GM21381 (cell line): Measurements from ENCODE around the gene CACNA1B.
"Not testable (repeated sequence)": the region's sequence is repeated elsewhere in the genome, so short reads cannot be mapped to it uniquely, and the experiment has no call there.

ENCODE experiments used
- ATAC-seq: cut with Tn5 transposase; IDR thresholded peaks from one replicate; pipeline ENCODE4 v1.9.1; 2021; ENCODE audit warnings: mild to moderate bottlenecking, moderate library complexity; ENCODE audit not compliant: unreplicated experiment

Gene CACNA1B

DNA sequence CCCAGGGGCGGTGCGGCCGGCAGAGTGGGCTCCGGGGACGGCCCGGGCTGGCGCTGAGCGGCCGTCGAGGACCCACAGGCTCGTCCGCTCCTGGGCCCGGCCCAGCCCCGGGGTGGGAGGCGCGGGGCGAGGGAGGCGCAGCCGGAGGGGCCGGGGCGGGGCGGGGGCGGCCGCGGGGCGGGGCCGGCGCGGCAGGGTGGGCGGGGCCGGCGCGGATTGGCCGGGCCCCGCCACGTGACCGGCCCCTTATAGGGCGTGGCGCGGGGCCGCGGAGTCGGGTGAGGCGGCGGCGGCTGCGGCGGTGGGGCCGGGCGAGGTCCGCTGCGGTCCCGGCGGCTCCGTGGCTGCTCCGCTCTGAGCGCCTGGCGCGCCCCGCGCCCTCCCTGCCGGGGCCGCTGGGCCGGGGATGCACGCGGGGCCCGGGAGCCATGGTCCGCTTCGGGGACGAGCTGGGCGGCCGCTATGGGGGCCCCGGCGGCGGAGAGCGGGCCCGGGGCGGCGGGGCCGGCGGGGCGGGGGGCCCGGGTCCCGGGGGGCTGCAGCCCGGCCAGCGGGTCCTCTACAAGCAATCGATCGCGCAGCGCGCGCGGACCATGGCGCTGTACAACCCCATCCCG is at the start of gene CACNA1B:
Gene CACNA1B (plus strand): TSS at position 277 of the 617 bp plus-strand sequence. CDS start 152 bp downstream, at position 429.
- ATAC-seq = not testable (repeated sequence)

DNA sequence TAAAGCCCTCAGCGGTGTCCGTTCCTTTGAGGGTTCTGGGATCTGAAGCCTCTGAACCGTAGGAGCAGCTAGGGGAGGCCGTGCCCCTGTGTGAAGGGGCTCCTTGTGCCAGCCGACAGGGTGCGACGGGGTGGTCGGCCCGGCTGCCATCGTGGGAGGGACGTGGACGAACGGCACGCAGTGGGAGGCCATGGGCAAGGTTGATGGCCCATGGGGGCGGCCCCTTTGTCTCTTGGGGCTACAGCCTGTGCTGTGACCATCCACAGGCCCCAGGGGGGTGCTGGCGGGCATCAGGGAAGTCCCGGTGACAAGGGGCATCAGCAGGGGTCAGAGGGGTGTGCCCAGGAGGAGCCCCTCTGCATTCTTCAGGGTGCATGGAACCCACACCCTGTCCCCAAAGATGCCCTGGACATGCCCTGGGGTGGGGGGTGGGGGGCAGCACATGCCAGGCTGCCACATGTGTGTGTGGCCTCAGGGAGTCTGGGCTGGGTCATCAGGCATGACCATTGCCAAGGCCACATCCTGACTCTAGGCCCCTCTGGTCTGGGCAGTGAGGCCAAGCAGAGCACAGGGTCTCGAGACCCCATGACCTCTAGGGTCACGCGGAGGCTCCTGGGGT is 49.6 kb upstream of the CACNA1B start:
- no peak for ATAC-seq

DNA sequence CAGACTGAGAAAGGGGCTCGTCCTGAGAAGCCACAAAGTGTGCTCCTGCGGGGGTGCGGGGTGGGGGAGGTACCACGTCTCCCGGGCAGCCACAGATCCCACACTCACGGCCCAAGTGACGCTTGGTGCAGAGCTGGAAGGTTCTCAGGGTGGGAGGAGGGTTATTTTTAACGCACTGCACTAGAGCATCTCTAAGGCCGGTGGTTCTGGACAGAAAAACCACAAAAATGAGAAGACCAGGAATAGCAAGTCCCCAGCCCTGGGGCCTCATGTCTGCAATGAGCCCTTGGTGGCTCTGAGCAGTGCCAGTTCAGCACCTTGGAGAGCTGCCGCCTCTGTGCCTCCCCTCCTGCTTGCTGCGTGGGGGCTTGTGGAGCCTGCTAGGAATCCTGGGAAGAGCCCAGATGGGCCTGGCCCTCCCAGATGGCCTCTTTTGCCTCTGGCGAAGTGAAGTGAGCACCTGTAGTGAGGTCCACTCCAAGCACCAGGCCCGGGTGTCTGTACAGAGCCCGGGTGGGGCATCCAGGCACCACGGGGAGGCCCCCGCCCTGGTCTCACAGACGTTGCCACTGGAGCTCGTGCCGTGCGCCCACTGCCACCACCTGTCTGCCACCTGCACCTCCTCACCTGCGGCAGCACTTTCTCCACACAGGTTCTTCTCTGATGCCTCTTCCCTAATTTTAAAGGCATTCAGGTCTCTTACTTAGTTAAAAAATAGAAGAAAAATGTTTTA is 48.9 kb upstream of the CACNA1B start:
- no peak for ATAC-seq

DNA sequence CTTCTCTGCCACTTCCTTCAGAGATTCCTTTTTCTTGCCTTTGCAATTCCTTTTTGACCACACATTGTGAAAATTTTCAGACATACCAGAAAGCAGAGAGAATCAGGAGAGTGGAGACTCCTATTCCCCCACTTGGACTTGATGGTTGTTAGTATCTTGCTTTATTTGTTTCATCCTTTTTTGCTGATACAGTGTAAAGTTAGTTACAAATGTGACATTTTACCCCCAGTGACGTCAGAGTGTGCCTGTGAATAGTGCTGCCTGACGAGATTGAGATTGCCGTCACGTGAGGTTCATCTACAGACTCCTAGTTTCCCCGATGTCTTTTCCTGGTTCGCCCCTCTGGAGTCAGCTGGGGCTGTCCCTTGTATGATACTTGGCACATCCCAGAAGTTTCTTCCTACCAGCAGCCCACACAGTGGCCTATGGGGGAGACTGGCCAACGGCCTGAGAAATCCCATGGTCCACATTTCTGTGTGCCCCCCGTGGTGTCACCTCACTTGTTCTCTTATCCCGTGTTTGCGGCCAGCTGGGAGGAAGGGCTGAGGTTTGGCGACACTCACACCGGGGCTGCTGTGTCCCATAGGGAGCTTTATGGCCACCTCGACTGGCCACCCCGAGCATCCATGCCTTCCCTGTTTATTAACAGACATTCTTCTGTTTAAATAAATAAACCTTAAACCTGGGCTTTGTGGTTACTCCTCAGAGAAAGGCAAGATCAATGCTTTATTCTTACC is 48.2 kb upstream of the CACNA1B start:
- no peak for ATAC-seq

DNA sequence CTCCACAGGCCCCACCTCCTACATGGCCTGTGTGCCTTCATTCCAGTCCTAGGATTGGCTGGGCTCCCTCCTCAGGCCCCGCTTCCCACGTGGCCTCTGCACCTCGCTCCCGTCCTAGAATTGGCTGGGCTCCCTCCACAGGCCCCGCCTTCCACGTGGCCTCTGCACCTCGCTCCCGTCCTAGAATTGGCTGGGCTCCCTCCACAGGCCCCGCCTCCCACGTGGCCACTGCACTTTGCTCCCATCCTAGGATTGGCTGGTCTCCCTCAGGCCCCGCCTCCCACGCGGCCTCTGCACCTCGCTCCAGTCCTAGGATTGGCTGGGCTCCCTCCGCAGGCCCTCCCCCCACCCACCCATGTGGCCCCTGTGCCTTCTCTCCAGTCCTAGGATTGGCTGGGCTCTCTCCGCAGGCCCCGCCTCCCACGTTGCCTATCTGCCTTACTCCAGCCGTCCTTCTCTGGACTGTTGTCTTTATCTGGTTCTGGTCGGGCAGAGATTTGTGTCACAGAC is 45.3 kb upstream of the CACNA1B start:
- no peak for ATAC-seq

DNA sequence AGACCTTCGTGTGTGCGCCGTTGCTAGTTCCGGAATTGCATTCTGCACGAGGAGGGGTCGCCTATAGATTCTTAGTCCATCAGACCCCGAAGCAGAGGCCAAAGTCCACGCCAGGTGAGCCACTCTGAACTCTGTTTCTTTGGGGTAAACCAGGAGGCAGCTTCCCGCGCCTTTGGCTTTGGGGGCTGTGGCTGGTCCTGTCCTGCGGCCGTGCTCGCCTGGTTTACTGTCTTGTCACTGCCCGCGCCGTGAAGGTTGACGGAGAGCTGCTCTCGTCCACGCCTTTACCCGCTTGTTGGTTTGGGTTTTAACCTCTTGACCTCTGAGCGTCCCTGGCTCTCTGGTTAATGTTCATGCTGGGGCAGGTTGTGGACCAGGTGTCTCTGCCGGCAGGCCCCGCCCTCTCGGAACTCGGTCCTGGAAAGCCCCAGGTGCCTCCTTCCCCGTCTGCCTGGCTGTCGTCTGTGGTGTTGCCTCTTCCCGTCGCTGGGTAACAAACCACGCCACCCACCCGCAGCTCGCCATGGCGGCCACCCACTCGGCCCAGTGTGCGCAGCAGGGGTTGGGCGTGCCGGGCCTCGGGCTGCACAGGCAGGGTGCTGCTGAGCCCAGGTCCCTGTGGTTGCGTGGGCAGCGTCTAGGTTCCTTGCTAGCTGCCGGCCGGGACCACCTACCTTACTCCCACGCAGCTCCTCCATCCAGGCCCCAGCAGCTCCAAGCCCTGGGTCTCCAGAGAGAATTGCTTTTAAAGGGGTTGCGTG is 44.6 kb upstream of the CACNA1B start:
- ATAC-seq = no peak

DNA sequence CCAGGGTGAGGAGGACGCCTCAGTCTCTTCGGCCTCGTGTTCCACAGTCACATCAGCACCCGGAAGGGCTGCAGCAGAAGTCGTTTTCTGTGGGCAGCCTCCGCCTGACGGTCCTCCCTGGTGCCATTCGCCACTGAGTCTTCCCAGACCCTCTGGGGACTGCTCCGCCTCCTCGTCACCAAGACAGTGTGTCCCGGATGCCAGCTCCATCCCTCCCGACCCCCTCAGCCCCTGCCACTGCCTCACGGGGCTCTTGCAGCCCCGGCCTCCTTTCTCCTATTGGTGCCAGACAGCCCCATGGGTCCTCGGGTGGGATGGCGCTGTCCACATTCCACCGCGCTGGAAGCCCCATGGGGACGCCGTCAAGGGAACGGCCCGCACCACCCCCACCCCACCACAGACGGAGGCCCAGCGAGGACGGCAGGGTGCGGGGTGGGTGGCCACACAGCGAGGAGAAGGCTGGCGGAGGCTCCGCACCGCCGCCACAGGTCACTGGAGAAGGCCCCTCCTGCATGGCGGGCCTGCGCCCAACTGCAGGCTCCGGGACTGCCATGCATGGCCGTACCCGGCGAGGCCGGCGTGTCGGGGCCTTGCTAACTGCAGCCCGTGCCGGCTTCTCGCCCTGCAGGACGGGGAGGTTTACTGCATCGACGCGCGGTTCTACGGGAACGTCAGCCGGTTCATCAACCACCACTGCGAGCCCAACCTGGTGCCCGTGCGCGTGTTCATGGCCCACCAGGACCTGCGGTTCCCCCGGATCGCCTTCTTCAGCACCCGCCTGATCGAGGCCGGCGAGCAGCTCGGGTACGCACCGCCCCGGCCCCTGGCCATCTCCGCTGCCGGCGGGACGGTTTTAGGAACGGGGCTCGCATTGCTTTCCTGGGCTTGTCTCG is 43.6 kb upstream of the CACNA1B start:
- no peak for ATAC-seq

DNA sequence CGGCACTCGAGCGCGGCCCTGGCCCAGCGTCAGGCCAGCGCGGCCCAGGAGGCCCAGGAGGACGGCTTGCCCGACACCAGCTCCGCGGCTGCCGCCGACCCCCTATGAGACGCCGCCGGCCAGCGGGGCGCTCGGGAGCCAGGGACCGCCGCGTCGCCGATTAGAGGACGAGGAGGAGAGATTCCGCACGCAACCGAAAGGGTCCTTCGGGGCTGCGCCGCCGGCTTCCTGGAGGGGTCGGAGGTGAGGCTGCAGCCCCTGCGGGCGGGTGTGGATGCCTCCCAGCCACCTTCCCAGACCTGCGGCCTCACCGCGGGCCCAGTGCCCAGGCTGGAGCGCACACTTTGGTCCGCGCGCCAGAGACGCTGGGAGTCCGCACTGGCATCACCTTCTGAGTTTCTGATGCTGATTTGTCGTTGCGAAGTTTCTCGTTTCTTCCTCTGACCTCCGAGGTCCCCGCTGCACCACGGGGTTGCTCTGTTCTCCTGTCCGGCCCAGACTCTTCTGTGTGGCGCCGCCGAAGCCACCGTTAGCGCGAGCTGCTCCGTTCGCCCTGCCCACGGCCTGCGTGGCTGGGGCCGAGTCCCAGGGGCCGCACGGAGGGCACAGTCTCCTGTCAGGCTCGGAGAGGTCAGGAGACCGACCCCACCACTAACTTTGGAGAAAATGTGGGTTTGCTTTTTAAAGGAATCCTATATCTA is 42.6 kb upstream of the CACNA1B start:
- no peak for ATAC-seq

DNA sequence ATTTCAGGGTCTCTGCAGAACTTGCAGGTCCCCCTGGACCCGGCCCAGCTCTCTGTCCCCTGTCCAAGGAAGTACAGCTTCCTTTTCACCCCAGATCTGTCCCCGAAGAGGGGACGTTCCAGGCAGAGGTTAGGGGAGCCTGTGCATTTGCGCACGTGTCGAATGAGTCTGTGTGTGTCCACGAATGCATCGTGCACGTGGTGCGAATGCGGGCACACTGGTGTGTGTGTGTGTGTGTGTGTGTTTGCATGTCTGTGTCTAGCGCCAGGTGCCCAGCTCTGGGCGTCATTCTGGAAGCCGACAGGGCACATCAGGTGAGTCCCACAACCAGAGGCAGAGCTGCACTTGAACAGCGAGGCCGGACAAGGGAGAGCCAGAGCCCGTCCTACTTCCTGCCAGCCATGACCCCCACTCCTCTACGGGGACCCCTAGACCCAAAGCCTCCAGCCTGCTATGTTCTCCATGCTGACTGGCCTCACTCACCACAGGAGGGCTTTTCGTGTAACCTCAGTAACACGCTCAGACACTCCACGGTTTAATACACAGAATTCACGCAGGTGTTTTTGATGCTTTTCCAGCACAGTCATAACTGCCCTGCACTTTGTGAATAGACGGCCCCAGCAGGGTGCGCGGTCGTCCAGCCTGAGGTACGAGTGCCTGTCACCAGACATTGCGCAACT is 41.3 kb upstream of the CACNA1B start:
- no peak for ATAC-seq

DNA sequence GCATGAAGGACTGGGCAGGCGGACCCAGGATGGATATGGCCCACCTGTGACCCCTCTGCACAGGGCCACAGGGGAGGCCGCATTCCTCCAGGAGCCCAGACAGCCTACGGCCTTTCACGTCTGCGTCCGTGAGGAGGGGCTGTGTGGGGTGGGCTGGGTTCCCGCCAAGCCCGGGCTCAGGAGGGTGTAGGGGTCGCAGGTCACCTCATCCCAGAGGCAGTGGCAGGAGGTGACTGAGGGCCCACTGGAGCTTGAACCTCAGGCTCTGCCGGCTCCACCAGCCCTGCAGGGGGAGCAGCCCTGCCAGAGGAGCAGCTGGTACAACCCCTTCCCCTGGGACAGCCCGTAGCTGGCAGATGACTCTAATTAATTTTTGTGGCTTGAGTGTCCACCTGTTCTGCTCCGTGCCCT is 40.7 kb upstream of the CACNA1B start:
- no peak for ATAC-seq

DNA sequence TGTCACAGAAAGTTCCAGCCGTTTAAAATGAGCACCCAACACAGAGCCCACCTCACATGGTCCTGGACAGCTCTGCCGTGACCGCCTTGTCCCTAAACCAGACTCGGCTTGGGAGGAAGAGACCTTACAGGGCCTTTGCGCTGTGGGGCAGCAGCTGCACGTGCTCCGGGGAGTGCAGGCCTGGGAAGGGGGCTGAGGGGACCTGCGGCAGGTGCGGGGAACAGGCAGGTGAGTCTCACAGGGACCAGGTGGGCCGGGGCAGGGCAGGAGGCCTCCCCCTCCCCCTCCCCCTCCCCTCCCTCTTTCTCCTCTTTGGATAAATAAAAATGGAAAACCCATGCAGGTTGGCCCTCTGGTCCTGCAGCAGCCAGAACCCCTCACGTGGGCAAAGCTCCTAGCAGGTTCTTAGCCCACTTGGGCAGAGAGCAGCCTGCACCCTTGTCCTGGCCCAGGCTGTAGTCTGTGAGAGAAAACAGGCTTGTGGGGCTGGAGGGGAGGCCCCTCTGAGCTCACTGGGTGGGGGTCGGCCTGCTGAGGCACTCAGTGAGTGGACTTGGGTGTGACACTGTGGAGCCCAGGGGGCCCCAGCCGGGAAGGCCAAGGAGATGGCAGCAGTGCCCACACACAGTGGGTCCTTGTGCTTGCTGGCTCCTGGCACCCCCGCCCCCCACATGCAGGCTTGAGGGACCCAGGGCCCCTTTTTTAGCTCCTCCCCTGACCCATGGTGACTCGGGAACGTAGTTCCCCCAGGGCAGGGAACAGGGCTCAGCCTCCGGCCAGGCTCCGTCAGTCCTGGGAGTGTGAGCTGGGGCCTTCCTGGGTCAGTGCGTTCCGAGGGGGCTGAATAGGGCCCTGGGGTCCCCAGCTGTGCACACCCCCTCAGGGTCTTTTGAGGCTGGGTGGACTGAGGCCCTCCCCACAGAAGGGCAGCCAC is 40.0 kb upstream of the CACNA1B start:
- ATAC-seq = no peak

DNA sequence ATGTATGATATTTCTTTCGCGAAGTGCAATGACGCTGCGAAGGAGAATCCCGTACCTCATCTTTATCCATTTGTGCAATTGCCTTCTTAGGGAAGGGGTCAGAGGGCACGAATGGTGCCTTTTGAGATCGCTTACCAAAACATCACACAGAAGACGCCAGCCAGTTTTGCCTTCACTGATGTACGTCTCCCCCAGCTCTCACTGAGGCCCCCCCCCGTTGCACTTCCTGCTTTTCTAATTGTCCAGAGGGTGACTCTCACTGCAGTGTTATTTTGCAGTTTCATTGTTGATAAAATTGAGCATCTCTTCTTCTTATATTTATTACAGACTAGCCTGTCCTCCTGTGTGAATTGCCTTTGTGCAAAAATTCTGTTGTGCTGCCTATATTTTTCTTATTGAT is 39.0 kb upstream of the CACNA1B start:
- no peak for ATAC-seq

DNA sequence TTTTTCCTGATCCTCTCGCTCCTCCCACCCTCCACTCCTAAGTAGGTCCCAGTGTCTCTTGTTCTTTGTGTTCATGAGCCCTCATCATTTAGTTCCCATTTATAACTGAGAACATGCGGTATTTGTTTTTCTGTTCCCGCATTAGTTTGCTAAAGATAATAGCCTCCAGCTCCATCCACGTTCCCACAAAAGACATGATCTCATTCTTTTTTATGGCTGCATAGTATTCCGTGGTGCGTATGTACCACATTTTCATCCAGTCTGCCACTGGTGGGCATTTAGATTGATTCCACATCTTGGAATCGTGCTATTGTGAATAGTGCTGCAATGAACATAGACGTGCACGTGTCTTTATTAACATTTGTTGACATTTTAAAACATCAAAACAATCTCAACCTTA is 34.2 kb upstream of the CACNA1B start:
- no peak for ATAC-seq

DNA sequence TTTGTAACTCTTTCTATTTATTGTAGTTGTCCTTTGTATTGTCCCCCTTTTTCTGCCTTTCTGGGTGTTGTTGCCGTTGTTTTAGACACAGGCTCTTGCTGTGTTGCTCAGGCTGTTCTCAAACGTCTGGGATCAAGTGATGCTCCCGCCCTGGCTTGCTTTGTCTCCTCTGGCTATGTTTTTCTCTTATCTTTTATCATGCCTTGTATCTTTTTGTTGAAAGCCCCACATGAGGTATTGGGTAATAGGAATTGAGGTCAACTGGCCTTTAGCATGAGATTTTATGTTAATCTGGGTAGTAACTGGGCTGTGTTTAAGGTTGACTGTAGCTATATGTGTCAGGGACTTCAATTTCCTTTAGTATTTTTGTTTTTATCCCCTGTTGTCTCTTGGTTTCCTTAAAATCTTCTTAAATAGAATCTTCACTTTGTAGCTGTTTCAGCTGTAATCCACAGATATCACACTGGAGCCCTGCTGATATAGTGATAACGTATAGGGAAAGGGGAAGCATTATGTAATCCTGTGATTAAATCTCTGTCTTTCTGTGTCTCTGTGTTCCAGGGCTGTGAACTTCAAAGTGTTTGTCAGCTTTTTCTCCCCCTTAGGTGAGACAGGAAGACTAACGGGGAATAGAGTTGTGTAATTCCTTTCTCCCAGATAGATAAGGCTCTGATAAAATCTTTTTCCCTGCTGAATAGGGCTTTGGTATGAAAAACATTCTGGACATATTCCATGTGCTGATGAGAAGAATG is 25.9 kb upstream of the CACNA1B start:
- ATAC-seq = no peak

DNA sequence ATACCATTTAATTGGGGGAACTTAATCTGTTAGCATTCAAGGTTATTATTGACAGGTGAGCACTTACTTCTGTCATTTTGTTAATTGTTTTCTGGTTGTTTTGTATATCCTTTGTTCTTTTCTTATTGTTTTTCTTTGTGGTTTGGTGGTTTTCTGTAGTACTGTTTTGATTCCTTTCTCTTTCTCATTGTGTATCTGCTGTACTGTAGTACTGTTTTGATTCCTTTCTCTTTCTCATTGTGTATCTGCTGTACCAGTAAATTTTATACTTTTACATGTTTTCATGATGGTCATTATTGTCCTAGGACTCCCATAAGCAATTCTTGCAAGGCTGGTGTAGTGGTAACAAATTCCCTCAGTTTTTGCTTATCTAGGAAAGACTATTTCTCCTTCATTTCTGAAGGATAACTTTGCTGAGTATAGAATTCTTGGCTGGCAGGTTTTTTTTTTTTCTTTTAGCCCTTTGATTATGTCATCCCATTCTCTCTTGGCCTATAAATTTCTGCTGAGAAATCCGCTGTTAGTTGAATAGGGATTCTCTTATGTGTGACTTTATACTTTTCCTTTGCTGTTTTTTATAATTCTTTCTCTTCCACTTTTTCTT is 24.1 kb upstream of the CACNA1B start:
- no peak for ATAC-seq

DNA sequence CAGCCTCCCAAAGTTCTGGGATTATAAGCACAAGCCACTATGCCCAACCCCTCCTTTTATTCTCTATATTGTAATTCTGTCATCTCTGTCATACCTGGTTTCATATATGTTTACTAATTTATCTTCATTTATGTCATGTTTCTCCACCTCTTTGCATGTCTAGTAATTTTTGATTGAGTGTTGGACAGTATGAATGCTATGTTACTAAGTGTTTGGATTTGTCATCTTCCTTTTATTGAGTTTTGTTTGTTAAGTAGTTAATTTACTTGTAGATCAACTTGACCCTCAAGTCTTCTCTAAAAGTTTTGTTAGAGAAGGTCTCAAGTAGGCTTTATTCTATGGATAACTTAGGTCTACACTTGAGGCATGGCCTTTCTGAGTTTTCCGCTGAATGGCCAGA is 17.2 kb upstream of the CACNA1B start:
- ATAC-seq = no peak
